CD4-positive, alpha-beta T cell treated with Interleukin-4 for 4 hours (primary cell): Measurements from ENCODE around the gene TUBB3.
"Not testable (repeated sequence)": the region's sequence is repeated elsewhere in the genome, so short reads cannot be mapped to it uniquely, and the experiment has no call there.

Experiments
- DNase-seq: peaks from one replicate; pipeline ENCODE4 v3.0.0-alpha.2; 2020

Gene TUBB3

GRCh38 chr16:89918453-89919347 lies 4.4 kb upstream of the TUBB3 start, which contains the start of gene MC1R:
TSS of gene MC1R (plus strand) at chr16:89918862. CDS start at chr16:89919259, 397 bp downstream.
- no peak for DNase-seq

GRCh38 chr16:89919535-89920406 lies 3.4 kb upstream of the TUBB3 start:
- no peak for DNase-seq

- no peak for DNase-seq
Observed at GRCh38 chr16:89920723-89921122, 2.4 kb upstream of the TUBB3 start.

- no peak for DNase-seq
Observed at GRCh38 chr16:89921131-89921701, 1.9 kb upstream of the TUBB3 start.

GRCh38 chr16:89921702-89922476 lies 1.3 kb upstream of the TUBB3 start:
- no peak for DNase-seq

GRCh38 chr16:89922477-89922883 lies 662 bp upstream of the TUBB3 start:
- DNase-seq: no peak

GRCh38 chr16:89923640-89924296 lies 626 bp downstream of the TUBB3 start:
- no peak for DNase-seq

- DNase-seq: peak; percentile 15
Observed at GRCh38 chr16:89924297-89924924, 1.3 kb downstream of the TUBB3 start.

- no peak for DNase-seq
Observed at GRCh38 chr16:89924925-89925307, 1.8 kb downstream of the TUBB3 start.

- DNase-seq: no peak
Observed at GRCh38 chr16:89925596-89926079, 2.5 kb downstream of the TUBB3 start.

GRCh38 chr16:89931305-89931896 lies 8.3 kb downstream of the TUBB3 start:
- DNase-seq: no peak

GRCh38 chr16:89931964-89932363 lies 8.8 kb downstream of the TUBB3 start:
- DNase-seq: no peak

GRCh38 chr16:89934019-89934418 lies 10.9 kb downstream of the TUBB3 start:
- not testable (repeated sequence) for DNase-seq

GRCh38 chr16:89934611-89935553 lies 11.7 kb downstream of the TUBB3 start:
- DNase-seq: no peak

GRCh38 chr16:89935620-89936019 lies 12.5 kb downstream of the TUBB3 start:
- DNase-seq: not testable (repeated sequence)

- DNase-seq: no peak
Observed at GRCh38 chr16:89936034-89936433, 12.9 kb downstream of the TUBB3 start.

GRCh38 chr16:89936508-89936907 lies 13.4 kb downstream of the TUBB3 start:
- DNase-seq: no peak

GRCh38 chr16:89936981-89937380 lies 13.8 kb downstream of the TUBB3 start:
- no peak for DNase-seq

- no peak for DNase-seq
Observed at GRCh38 chr16:89938175-89938885, 15.2 kb downstream of the TUBB3 start.
